ENCODE measurements around the gene MRAP2. TPM values are rescaled to one million over a fixed set of nuclear protein-coding genes. Genes with fewer than 3 reads are reported as not detected.
A peak's percentile ranks its signal among the peaks of the same experiment; 100 is the strongest.

The MRAP2 gene, protein sequence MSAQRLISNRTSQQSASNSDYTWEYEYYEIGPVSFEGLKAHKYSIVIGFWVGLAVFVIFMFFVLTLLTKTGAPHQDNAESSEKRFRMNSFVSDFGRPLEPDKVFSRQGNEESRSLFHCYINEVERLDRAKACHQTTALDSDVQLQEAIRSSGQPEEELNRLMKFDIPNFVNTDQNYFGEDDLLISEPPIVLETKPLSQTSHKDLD
- total RNA-seq, result 1 to 10 TPM; 8.5 to 9.2 TPM
- long read RNA-seq, transcript MRAP2-201 (4 exons, 2,153 nt), result major isoform, 15 of 22 reads
- long read RNA-seq, partial matches to known transcripts, result 1 of 22 reads
- long read RNA-seq, other reads (novel, unspliced or antisense), result 6 of 22 reads

DNA sequence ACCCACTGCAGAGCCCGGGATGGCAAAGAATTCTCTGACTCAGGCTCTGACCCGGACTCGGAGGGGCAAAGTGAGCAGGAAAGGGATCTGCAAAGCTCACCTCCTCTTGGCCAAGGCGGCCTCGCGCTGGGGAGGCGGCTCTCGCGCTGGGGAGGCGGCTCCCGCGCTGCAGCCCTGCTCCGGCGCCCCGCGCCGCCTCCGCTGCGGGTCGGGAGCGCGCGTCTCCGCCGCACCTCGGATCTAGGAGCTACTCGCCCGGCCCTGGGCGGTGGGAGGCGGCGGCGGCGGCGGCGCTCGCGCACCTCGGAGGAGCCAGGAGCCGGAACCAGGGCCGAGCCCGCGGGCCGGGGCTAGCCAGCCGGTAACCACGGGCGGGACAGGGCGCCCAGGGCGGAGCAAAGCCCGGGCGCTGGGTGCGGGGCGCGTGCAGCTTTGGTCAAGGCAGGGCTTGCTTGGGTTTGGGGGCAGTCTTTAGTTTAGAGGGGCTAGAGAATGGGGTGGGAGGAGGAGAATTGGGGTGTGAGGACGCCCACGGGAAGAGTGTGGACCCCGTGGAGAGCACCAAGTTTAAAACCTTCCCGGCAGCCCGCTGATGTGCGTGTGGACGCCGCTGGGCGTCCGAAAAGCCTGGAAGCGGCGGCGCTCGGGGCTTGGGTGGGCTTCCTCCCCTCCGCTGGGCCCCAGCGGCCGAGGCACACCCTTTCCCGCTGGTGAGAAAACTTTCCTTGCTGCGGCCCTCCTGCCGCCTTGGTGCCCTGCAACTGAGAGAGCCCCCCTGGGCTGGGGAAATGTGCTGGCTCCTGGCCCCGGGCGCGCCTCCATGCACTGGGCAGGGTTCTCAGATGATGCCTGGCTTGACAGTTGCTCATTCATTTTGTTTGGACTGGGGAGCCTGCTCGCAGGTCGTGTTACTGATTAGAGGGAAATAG, at the start of gene MRAP2:
TSS of gene MRAP2 (plus strand) at position 250 of the 929 bp plus-strand sequence. CDS start 21,547 bp downstream, outside the sequence.
- intact Hi-C loops (cut with DNase I, micrococcal nuclease), result no loop called here
- ATAC-seq, result peak; percentile 91
- DNase-seq, result peak; percentile 32 to 68

DNA sequence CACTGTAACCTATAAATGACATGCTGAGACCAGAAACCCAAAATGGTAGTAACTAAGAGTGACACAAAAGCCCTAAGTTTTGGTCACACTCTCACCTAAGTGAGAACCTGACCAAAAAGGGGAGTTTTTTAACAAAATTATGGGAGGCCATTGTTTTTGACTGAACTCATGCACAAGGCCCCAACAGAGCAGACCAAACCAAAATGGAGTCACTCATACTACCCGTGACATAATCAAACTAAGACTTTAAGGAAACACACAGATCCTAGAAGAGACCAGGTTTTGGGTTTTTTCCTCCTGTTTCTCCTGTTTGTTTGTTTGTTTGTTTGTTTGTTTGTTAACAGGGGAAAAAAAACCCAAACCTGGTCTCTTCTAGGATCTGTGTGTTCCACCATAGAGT, 49.2 kb upstream of the MRAP2 start:
- DNase-seq (no peak), ATAC-seq (no peak)
- intact Hi-C loops (cut with DNase I, micrococcal nuclease), result no loop called here

DNA sequence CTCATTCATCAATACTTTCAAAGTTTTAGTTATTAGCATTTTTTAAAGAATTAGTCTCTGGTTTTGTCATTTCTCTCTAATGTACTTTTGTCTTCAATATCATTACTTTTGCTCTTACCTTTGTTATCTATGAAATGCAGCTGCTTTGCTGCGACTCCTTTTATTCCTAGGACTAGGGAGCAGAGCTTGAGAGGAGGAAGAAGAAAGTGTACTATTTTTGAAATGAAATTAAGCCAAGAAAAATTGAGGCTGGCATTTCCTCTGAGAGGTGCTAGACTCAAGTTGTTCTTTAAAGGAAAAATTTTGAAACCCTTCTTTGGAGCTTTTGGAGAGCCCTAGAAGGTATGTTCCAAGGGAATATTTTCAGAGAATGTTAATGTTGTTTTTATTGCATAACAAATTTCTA, 48.3 kb upstream of the MRAP2 start:
- DNase-seq (no peak), ATAC-seq (no peak)
- intact Hi-C loops (cut with DNase I, micrococcal nuclease), result no loop called here

DNA sequence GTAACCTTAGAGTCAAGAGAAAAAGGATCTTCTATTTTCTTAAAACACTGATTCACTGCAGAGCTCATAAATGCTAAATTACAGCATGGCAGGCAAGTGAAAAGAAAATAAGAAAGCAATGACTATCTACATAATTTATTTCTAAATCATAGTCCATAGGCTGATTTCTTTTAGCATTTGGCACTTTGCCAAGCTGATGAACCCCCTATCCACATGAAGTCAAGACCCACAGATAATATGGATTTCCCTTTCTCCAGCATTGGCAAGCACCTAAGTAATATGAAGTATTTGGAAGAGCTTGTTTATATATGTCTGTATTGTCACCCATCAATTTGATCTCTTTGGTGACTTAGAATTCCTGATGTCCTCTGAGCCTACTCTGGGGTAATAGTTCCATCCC, 47.9 kb upstream of the MRAP2 start:
- DNase-seq (no peak), ATAC-seq (no peak)
- intact Hi-C loops (cut with DNase I, micrococcal nuclease), result no loop called here

DNA sequence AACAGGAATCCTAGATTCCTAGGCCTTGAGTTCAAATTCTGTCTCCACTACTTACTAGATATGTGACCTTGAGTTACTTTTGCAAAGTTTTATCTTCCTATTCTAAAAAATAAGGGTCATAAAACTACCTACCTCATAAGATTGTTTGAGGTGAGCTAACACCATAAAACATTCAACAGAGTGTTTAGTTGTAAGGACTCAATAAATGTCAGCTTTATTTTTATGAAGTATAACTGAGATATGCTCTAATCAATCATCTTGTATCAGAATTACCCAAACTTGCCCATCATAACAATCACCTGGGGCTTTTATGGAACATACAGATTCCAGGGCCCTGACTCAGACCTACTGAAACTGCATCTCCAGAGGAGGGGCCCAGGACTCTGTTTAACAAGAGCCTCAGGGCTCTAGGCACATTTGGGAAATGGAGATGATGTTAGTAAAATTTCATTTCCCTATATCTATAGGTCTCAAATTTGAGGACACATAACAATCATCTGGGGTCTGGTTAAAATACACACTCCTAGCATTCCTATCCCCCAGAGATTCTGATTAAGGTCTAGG, 35.5 kb upstream of the MRAP2 start:
- ATAC-seq (peak; percentile 53), DNase-seq (no peak)
- intact Hi-C loops (cut with DNase I, micrococcal nuclease), result no loop called here

DNA sequence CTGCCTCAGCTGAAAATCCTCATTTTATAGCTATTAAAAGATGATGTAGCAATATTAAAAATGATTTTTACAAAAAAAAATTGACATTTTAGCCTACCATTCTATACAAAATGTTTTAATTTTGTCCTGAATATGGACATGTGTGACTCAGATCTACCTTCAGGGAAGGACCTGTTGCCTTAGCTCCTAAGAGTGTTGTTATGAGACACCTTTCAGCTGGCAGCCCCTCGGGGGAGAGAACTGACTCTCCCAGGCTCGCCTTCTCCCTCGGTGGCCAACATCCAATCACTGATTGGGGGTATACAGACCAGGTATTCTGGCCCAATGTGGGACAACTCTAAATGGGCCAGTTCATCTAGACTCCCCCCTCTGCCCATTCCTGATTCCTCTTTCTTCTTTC, 32.5 kb upstream of the MRAP2 start:
- DNase-seq, result no peak
- ATAC-seq, result no peak
- intact Hi-C loops (cut with DNase I, micrococcal nuclease), result no loop called here

DNA sequence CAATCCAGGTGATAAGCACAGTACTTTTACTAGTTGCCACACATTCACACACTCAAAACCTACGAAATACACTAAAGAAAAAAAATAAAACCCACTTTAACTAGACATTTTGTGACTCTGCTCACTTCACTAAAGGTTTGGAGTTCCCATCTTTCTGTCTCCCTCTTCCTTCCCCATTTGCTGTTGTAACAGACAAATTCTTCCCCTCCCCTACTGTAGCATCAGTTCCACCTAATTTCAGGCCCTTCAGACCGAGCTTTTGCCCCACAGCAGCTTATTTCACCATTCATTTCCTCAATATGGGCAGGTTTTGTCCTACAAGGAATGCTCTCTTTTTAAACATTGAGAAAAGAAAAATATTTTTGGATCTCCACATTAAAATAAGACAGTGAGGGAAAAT, 31.3 kb upstream of the MRAP2 start:
- ATAC-seq (no peak), DNase-seq (no peak)
- intact Hi-C loops (cut with DNase I, micrococcal nuclease), result no loop called here

DNA sequence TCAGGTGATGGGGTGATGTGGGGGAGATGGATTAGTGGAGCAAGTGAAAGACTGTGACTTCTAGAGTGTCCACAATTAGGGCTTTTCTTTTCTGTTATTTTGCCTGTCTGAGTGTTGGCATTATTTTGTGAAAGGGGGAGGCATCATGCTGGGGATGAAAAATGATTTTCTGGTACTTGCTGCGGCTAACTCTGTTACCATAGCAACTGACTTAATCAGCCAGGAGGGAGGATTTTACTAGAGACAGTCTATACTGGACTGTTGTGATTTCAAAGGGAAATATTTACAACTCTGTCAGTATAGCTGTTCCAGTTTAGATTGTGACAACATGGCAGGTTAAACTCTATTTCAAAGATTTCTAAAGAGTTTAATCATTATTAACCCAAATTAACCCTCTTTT, 30.4 kb upstream of the MRAP2 start:
- no peak for ATAC-seq
- DNase-seq, result no peak
- intact Hi-C loops (cut with DNase I, micrococcal nuclease), result no loop called here

DNA sequence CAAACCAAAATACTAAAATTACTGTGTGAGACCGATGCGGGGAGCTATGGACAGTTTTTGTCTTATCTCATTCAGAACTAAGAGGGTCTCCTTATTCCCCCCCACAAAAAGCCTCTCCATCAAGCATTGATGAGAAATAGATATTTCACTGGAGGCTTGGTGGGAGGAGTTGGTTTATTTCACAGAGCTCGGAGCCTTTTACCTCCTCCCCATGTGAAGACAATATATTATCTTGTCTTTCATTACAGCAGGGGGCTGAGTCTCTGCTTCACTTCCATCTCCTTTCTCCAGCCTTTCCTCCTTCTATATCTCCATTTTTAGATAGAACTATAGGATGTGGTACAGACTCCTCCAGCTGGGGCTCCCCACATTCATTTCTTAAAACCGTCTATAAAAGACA, 29.9 kb upstream of the MRAP2 start:
- intact Hi-C loops (cut with DNase I, micrococcal nuclease), result no loop called here
- ATAC-seq (no peak), DNase-seq (no peak)

DNA sequence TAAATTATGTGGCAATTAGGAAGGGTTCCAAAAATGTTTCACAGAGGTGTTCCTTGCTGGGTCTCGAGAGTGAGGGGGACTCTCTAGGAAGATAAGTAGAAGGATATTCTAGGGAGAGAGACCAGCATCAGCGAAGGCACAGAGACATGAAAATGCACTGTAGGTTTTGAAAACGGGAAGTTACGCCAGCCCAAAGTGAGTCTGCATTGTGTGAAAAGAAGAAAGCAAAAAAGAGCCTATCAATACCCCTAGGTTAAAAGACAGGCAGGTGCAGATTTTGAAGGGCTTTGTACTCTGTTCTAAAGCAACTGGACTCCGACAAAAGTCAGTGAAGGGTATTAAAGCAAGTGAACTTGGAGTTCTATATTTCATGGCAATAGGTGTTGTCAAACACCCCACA, 25.7 kb upstream of the MRAP2 start:
- DNase-seq (no peak), ATAC-seq (no peak)
- intact Hi-C loops (cut with DNase I, micrococcal nuclease), result no loop called here

DNA sequence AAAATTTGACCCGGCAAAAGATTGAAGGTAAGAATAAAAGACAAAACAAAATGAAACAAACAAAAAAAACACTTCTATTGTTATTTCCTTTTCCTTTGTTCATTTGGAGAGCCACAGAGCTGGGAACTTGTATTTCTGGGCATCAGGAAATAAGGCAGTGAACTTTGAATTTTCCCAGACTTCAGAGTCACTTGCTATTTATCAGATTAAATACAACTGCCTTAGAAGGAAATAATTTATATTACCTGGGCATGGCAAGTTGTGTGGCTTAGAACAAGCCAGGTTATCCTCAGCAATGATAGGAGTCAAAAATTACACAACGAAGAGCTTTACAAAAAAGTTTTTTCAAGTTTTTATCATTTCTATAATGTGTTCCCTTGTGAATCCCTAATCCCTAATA, 20.2 kb upstream of the MRAP2 start:
- no peak for DNase-seq
- peak; percentile 87 for ATAC-seq
- intact Hi-C loops (cut with DNase I, micrococcal nuclease), result no loop called here

DNA sequence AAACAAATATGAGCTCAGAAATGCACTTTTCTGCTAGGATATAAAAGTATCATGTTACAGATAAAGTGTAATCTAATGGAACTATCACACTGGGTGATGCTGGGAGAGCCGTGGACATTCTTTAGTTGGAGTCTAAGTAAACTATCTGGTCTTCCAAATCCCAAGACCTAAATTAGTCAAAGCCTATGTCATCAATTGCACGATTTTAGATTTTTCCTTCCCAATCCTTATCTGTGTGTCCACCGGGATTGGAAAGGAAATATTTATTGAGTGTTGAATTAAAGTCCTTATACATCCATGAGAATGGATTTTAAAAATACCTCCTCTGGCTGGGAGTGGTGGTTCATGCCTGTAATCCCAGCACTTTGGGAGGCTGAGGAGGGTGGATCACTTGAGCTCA, 19.6 kb upstream of the MRAP2 start:
- ATAC-seq (no peak), DNase-seq (no peak)
- intact Hi-C loops (cut with DNase I, micrococcal nuclease), result no loop called here

DNA sequence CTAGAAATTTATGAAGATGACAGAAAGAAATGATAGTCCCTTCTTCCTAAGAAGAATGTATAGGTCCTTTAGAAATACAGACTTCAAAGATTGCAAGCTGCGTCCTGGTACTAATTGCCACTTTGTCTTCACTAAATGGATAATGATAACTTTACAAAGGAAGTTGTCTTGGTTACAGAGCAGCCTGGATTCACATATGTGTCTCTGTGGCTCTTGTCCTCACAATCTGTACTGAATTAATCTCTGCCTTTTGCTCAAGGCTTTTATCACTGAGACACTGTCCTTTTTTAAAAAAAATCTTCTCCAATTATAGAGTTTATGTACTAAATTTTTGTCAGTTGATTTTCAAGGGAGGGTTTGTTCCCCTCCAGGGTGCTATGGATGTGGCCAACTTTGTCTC, 17.5 kb upstream of the MRAP2 start:
- no peak for ATAC-seq
- DNase-seq, result no peak
- intact Hi-C loops (cut with DNase I, micrococcal nuclease), result no loop called here

DNA sequence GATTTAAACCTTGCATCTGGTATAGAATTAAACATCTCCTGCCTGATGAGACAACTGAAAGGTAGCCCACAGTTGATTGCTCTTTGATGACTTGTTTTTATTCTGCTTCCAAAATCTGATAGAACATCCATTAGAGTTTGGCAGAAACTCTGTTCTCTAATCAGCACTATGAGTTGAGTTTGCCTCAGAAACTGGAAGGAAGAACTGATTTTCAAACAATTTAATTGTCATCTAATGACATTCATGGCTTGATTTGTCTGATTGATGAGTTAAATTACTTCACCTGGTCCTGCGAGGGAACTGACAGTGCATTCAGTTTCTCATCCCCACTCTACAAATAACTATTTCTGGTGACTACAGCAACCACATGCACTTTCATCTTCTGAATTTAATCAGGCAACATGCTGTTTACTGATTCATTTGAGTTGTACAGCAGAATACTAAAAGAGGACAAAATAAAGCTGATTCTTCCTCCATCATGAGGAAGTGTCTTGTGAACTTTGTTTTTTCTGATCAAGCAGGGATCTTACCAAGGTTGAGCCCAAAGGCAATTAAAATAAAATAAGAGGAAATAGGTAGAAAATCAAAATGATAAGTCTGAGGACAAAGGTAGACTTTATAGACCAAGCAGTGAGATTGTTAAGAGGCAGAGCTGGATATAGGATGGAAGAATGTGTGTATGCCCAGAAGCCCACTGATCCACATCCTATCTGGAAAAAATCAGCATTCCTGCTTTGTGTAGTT, 15.7 kb upstream of the MRAP2 start:
- DNase-seq (no peak), ATAC-seq (peak; percentile 76)
- intact Hi-C loops (cut with DNase I, micrococcal nuclease), result no loop called here

DNA sequence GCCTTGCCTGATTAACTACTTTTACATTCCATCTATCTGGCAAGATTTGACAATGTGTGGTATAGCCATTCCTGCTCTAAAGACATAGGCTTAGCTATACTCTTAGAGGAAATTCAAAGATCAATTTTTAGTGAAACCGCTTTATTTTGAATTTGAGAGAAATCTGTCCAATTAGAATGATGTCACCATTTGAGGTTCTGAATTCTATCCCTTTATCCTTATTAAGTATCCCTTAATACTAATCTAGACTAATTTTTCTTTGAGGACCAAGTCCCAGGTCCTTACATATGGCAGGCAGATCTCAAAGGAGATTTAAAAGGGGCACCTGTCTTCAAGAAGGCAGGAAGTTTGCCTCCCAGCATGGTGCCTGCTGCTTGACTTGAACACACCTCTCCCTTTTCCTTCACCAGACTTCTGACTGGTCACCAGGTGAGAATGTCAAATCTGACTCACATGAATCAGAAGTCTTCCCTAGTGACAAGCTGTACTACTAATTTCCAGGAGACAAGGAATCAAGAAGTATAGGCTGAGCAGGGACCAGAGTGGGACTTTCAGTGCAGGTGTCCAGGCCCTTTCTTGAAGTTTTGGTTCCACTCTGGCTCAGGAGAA, 15.0 kb upstream of the MRAP2 start:
- DNase-seq (no peak), ATAC-seq (peak; percentile 34)
- intact Hi-C loops (cut with DNase I, micrococcal nuclease), result no loop called here

DNA sequence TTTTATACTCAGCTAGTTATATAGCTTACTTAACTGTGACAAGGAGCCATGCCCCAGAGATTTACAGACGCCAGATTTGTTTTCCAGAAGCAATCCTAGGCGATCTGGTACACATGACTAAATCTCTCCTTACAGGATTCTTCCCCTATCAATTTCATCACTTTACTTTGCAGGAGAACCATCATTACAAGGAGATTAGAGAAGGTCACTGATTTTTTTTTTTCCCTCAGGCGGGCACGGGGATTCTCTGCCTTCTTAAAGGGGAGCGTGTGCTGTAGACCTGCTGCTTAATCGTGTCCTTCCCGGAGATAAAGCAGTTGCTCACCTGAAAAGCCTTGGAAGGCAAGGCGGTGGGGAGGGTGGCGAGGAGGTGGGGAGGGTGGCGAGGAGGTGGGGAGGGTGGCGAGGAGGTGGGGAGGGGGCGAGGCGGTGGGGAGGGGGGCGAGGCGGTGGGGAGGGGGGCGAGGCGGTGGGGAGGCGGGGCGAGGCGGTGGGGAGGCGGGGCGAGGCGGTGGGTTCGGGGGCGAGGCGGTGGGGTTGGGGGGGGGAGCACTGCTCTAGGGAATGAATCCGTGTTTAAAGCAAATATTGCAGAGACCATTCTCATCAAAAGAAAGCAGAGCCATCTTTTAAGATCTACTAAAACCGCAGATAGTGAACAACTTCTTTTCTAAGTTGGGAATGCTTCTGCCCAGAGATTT, 14.3 kb upstream of the MRAP2 start:
- intact Hi-C loops (cut with DNase I, micrococcal nuclease), result no loop called here
- ATAC-seq (no peak), DNase-seq (no peak)

DNA sequence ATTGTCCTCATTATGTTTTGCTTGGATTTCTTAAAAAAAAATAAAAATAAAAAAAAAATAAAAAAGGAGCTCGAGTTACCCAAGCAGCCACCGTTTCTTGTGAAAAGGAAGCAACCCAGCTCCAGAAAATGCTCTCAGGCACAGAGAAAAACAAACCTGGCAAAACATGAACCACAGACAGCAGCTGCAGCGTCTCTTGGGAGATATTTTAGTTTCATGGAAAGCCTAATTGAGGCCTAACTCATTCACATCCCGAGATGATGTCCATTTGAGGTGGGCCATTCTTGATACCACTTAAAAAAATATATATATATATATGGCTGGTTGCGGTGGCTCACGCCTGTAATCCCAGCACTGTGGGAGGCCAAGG, 13.7 kb upstream of the MRAP2 start:
- no peak for ATAC-seq
- intact Hi-C loops (cut with DNase I, micrococcal nuclease), result no loop called here

DNA sequence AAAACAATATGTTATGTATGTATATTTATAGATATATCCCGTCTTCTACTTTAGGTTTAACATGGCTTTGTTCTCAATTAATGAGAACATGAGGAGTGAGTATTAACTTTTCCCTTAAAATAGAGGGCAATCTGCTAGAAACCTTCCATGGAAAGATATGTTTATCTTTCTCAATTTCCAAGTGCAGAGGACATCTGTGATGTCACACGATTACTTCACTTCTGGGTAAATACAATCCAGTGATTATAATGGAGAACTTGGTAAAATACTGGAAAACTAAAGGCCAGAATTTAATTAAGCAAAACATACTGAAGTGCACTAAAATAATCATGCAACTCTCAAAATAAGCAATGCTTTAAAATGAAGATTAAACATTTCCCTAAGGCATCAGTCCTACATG, 11.9 kb upstream of the MRAP2 start:
- intact Hi-C loops (cut with DNase I, micrococcal nuclease), result no loop called here
- no peak for DNase-seq
- ATAC-seq, result no peak

More for the DNA sequence above, 13.7 kb upstream of the MRAP2 start:
- no peak for DNase-seq
